AG09319 (cell line): ENCODE measurements around the gene GPC1.

Experiments used
- DNase-seq: peaks from one replicate; pipeline ENCODE4 v3.0.0-alpha.2; 2010; ENCODE audit warnings: low read depth; ENCODE audit errors: extremely low read depth
- CTCF ChIP-seq: IDR thresholded peaks from 2 replicates; pipeline ENCODE4 v1.5.1; 2011; ENCODE audit warnings: low read depth, mild to moderate bottlenecking, inconsistent platforms, low read length, moderate library complexity

Gene GPC1

GRCh38 chr2:240390091-240391073, 45.1 kb upstream of the GPC1 start:
- no peak for TF ChIP-seq CTCF
- DNase-seq = no peak

GRCh38 chr2:240391111-240392051, 44.1 kb upstream of the GPC1 start:
- TF ChIP-seq CTCF = no peak
- DNase-seq = no peak

GRCh38 chr2:240392084-240392947, 43.1 kb upstream of the GPC1 start:
- peak; percentile 16 for DNase-seq
- no peak for TF ChIP-seq CTCF

- no peak for TF ChIP-seq CTCF
Measured at GRCh38 chr2:240392948-240393830, 42.3 kb upstream of the GPC1 start.

GRCh38 chr2:240393831-240394410, 41.5 kb upstream of the GPC1 start:
- no peak for TF ChIP-seq CTCF
- no peak for DNase-seq

More at GRCh38 chr2:240392948-240393830, 42.3 kb upstream of the GPC1 start:
- DNase-seq = no peak

GRCh38 chr2:240394549-240394948, 40.9 kb upstream of the GPC1 start:
- TF ChIP-seq CTCF = no peak
- no peak for DNase-seq
